Measurements from ENCODE around the gene NAAA. TPM values are rescaled to one million over a fixed set of nuclear protein-coding genes. Genes with fewer than 3 reads are reported as not detected.

The NAAA gene
- total and polyA plus RNA-seq, 12 donors, result 6.4 to 27.4 (median 13.2) TPM

GRCh38 chr4:75953509-75953908 lies 12.7 kb upstream of the NAAA start:
- 73 to 76% methylated on average over 2 of the region's 2 CpGs for WGBS, 2 donors
- Histone ChIP-seq H3K9me3 (no peaks in the 10 kb centered on the region), H3K4me1 (peaks cover 0 to 9% (median 0%) of the 10 kb centered on the region in 9 donors), H3K27ac (peak overlapping the region in 3 of 10 donors; percentile 30 to 42 (median 35)), H3K36me3 (peaks cover 3 to 100% (median 46%) of the 10 kb centered on the region in 9 donors), H3K27me3 (no peaks in the 10 kb centered on the region), H3K4me3 (no peak overlapping the region)
- intact Hi-C loops (cut with DNase I), result loop anchor here in 1 of 10 donors (10.0 kb wide), 1 partner anchor 139 kb away; no protein-coding TSS in a partner anchor
- DNase-seq (no peak), ATAC-seq (peak in 6 of 8 donors; percentile 42 to 86 (median 79))
- TF ChIP-seq CTCF (IDR thresholded peaks at IDR 0.05), result no peak

GRCh38 chr4:75950213-75950815 lies 9.5 kb upstream of the NAAA start:
- Histone ChIP-seq H3K27ac (no peak overlapping the region), H3K4me1 (peaks cover 0 to 9% (median 0%) of the 10 kb centered on the region in 9 donors), H3K36me3 (peaks cover 0 to 100% (median 35%) of the 10 kb centered on the region in 9 donors), H3K9me3 (no peaks in the 10 kb centered on the region), H3K4me3 (no peak overlapping the region), H3K27me3 (no peaks in the 10 kb centered on the region)
- TF ChIP-seq CTCF (IDR thresholded peaks at IDR 0.05), result no peak
- no peak for ATAC-seq
- no peak for DNase-seq
- intact Hi-C loops (cut with DNase I), result loop anchor here in 1 of 10 donors (10.0 kb wide), 1 partner anchor 136 kb away; no protein-coding TSS in a partner anchor
- 84 to 85% methylated on average over 3 of the region's 3 CpGs for WGBS, 2 donors

- Histone ChIP-seq H3K4me1 (peaks cover 0 to 9% (median 0%) of the 10 kb centered on the region in 9 donors), H3K27ac (no peak overlapping the region), H3K27me3 (no peaks in the 10 kb centered on the region), H3K9me3 (no peaks in the 10 kb centered on the region), H3K4me3 (no peak overlapping the region), H3K36me3 (peaks cover 0 to 95% (median 27%) of the 10 kb centered on the region in 9 donors)
- 77 to 90% methylated on average over 5 of the region's 5 CpGs for WGBS, 2 donors
- ATAC-seq, result no peak
- no peak for TF ChIP-seq CTCF (IDR thresholded peaks at IDR 0.05)
- no peak for DNase-seq
- intact Hi-C loops (cut with DNase I), result loop anchor here in 1 of 10 donors (10.0 kb wide), 1 partner anchor 144 kb away; no protein-coding TSS in a partner anchor
These were observed 8.1 kb upstream of the NAAA start for GRCh38 chr4:75948822-75949444.

GRCh38 chr4:75939890-75940691 lies 722 bp downstream of the NAAA start:
- H3K4me1 ChIP-seq, result peaks cover 0 to 17% (median 10%) of the 10 kb centered on the region in 9 donors
- H3K27me3 ChIP-seq, result no peaks in the 10 kb centered on the region
- intact Hi-C loops (cut with DNase I), result loop anchor here in 1 of 10 donors (10.0 kb wide), 1 partner anchor 135 kb away; no protein-coding TSS in a partner anchor
- H3K9me3 ChIP-seq, result no peaks in the 10 kb centered on the region
- H3K36me3 ChIP-seq, result peaks cover 0 to 39% (median 0%) of the 10 kb centered on the region in 9 donors
- 0 to 2% methylated on average over 67 of the region's 67 CpGs for WGBS, 2 donors
- peak; percentile 78 to 80 for DNase-seq
- peak overlapping the region; percentile 46 to 92 (median 76) for H3K27ac ChIP-seq
- peak overlapping the region; percentile 70 to 98 (median 76) for H3K4me3 ChIP-seq
- peak; percentile 84 to 93 (median 90) for ATAC-seq
- no peak for TF ChIP-seq CTCF (IDR thresholded peaks at IDR 0.05)
